ENCODE data around the gene CLIP2.

The CLIP2 gene

GRCh38 chr7:74404388-74404700, 115.1 kb downstream of the CLIP2 start:
- ATAC-seq, result no peak

GRCh38 chr7:74404741-74405140, 115.5 kb downstream of the CLIP2 start:
- no peak for ATAC-seq
- TF ChIP-seq ZFP30 (CRISPR knock-in tag; IDR thresholded peaks at IDR 0.05), result no peak
- no peak for TF ChIP-seq OSR1 (CRISPR knock-in tag; IDR thresholded peaks at IDR 0.05)
- no peak for TF ChIP-seq ARNTL (CRISPR knock-in tag; IDR thresholded peaks at IDR 0.05; ENCODE audit: borderline replicate concordance, low read depth)
- TF ChIP-seq PPARA (CRISPR knock-in tag; IDR thresholded peaks at IDR 0.05; ENCODE audit: borderline replicate concordance), result no peak
- TF ChIP-seq TOX (CRISPR knock-in tag; IDR thresholded peaks at IDR 0.05; ENCODE audit: borderline replicate concordance), result no peak
- TF ChIP-seq ZNF70 (CRISPR knock-in tag; IDR thresholded peaks at IDR 0.05), result no peak
- no peak for TF ChIP-seq CSDC2 (CRISPR knock-in tag; IDR thresholded peaks at IDR 0.05)
- no peak for TF ChIP-seq CREB5 (CRISPR knock-in tag; IDR thresholded peaks at IDR 0.05; ENCODE audit: low read depth)
- TF ChIP-seq ESRRG (CRISPR knock-in tag; IDR thresholded peaks at IDR 0.05), result no peak
- TF ChIP-seq BACH2 (CRISPR knock-in tag; IDR thresholded peaks at IDR 0.05; ENCODE audit: borderline replicate concordance), result no peak
- no peak for TF ChIP-seq ZFP3 (CRISPR knock-in tag; IDR thresholded peaks at IDR 0.05)
- TF ChIP-seq ZC3H10 (CRISPR knock-in tag; IDR thresholded peaks at IDR 0.05), result no peak
- no peak for TF ChIP-seq CSRNP3 (CRISPR knock-in tag; IDR thresholded peaks at IDR 0.05)
- no peak for TF ChIP-seq TSHZ2 (CRISPR knock-in tag; IDR thresholded peaks at IDR 0.05)
- TF ChIP-seq PATZ1 (CRISPR knock-in tag; IDR thresholded peaks at IDR 0.05; ENCODE audit: borderline replicate concordance), result no peak
- TF ChIP-seq TCF4 (CRISPR knock-in tag; IDR thresholded peaks at IDR 0.05; ENCODE audit: borderline replicate concordance), result no peak
- no peak for TF ChIP-seq RARB (CRISPR knock-in tag; IDR thresholded peaks at IDR 0.05)
- no peak for TF ChIP-seq ZNF8 (CRISPR knock-in tag; IDR thresholded peaks at IDR 0.05)
- TF ChIP-seq ISL1 (CRISPR knock-in tag; IDR thresholded peaks at IDR 0.05), result no peak

More at GRCh38 chr7:74404388-74404700, 115.1 kb downstream of the CLIP2 start:
- TF ChIP-seq CSDC2 (CRISPR knock-in tag; IDR thresholded peaks at IDR 0.05), result no peak
- TF ChIP-seq BACH2 (CRISPR knock-in tag; IDR thresholded peaks at IDR 0.05; ENCODE audit: borderline replicate concordance), result no peak
- TF ChIP-seq ZFP30 (CRISPR knock-in tag; IDR thresholded peaks at IDR 0.05), result no peak
- TF ChIP-seq RARB (CRISPR knock-in tag; IDR thresholded peaks at IDR 0.05), result no peak
- TF ChIP-seq ZNF565 (CRISPR knock-in tag; conservative IDR thresholded peaks at IDR 0.05; ENCODE audit: low read depth), result no peak
- no peak for TF ChIP-seq ZC3H10 (CRISPR knock-in tag; IDR thresholded peaks at IDR 0.05)
- no peak for TF ChIP-seq ZNF70 (CRISPR knock-in tag; IDR thresholded peaks at IDR 0.05)
- TF ChIP-seq ESRRG (CRISPR knock-in tag; IDR thresholded peaks at IDR 0.05), result no peak
- TF ChIP-seq CREB5 (CRISPR knock-in tag; IDR thresholded peaks at IDR 0.05; ENCODE audit: low read depth), result no peak
- TF ChIP-seq ISL1 (CRISPR knock-in tag; IDR thresholded peaks at IDR 0.05), result no peak
- TF ChIP-seq ARNTL (CRISPR knock-in tag; IDR thresholded peaks at IDR 0.05; ENCODE audit: borderline replicate concordance, low read depth), result no peak
- TF ChIP-seq TOX (CRISPR knock-in tag; IDR thresholded peaks at IDR 0.05; ENCODE audit: borderline replicate concordance), result no peak
- TF ChIP-seq POU6F1 (CRISPR knock-in tag; IDR thresholded peaks at IDR 0.05; ENCODE audit: borderline replicate concordance, low read depth), result no peak
- no peak for TF ChIP-seq SNAI2 (CRISPR knock-in tag; IDR thresholded peaks at IDR 0.05)
- TF ChIP-seq CSRNP3 (CRISPR knock-in tag; IDR thresholded peaks at IDR 0.05), result no peak

All from SK-N-SH treated with all-trans-retinoic acid at 6 μM for 48 hours (cell line).